A549 (cell line): ENCODE data around the gene RIMS3. TPM values are rescaled to one million over a fixed set of nuclear protein-coding genes. Genes with fewer than 3 reads are reported as not detected.

ENCODE experiments used
- ATAC-seq, 2 experiments: fragments of 200-7000 bp in 1 of 2; fragments of >200 bp in 1 of 2; cut with Nextera tagmentation in 1 of 2; cut with Tn5 transposase in 1 of 2; 3 replicates each; pipeline versions ENCODE4 v1.8.0 to v1.9.1; 2018 to 2020; ENCODE audit warnings: mild to moderate bottlenecking in 1 of 2, moderate library complexity in 1 of 2
- CTCF ChIA-PET: fragments of 300-600 bp; sonication (Branson Sonifier 250); formaldehyde crosslinking; extraction: SDS; loops from one replicate; lab custom pipeline; 2021; ENCODE audit warnings: antibody characterized with exemption, inconsistent platforms; lab: Yijun Ruan, JAX
- POLR2A ChIA-PET: fragments of 350-600 bp; formaldehyde crosslinking; extraction: SDS; loops from one replicate; lab custom pipeline; 2021; ENCODE audit warnings: antibody characterized with exemption, inconsistent platforms; lab: Yijun Ruan, JAX
- DNase-seq, 2 experiments: peaks; one replicate each; pipeline versions ENCODE4 v3.0.0 to v3.0.0-alpha.2; 2011 to 2016; ENCODE audit warnings: low read depth in 1 of 2, low spot score in 1 of 2
- FAIRE-seq: peaks from 2 replicates; lab custom pipeline; 2011; peaks lifted over from hg19 to GRCh38; lab: Jason Lieb, UNC
- H3K27ac ChIP-seq, 2 experiments: fragments of >200 bp; sonication (Bioruptor Twin); formaldehyde crosslinking; 3 replicates each; pipeline ENCODE4 v1.5.1; 2016 to 2017
- H3K4me1 ChIP-seq: fragments of >200 bp; sonication (Bioruptor Twin); formaldehyde crosslinking; 3 replicates; pipeline ENCODE4 v1.6.1; 2016
- H3K4me2 ChIP-seq: fragments of >200 bp; sonication (Bioruptor Twin); formaldehyde crosslinking; 3 replicates; pipeline ENCODE4 v1.6.1; 2016
- H3K4me3 ChIP-seq: fragments of >200 bp; sonication (Bioruptor Twin); formaldehyde crosslinking; 3 replicates; pipeline ENCODE4 v1.5.1; 2016
- H3K9me3 ChIP-seq: fragments of >200 bp; sonication (Bioruptor Twin); formaldehyde crosslinking; 3 replicates; pipeline ENCODE4 v1.6.1; 2016
- CBX8 ChIP-seq: fragments of 200-600 bp; sonication (generic); IDR thresholded peaks from 2 replicates; pipeline ENCODE4 v1.6.1; 2016
- EHF ChIP-seq: fragments of 250-450 bp; sonication (Bioruptor Pico); IDR thresholded peaks from 2 replicates; pipeline ENCODE4 v1.5.0; 2020; ENCODE audit warnings: mild to moderate bottlenecking
- GATA3 ChIP-seq: IDR thresholded peaks from 2 replicates; pipeline ENCODE4 v1.6.1; 2012; ENCODE audit warnings: borderline replicate concordance
- HDAC2 ChIP-seq: fragments of 200-600 bp; sonication (generic); IDR thresholded peaks from 2 replicates; pipeline ENCODE4 v1.6.1; 2016
- HMGXB4 ChIP-seq: fragments of 250-450 bp; sonication (Bioruptor Pico); IDR thresholded peaks from 2 replicates; pipeline ENCODE4 v1.5.0; 2021; ENCODE audit warnings: mild to moderate bottlenecking, moderate library complexity, borderline replicate concordance
- HOXA7 ChIP-seq: fragments of 250-450 bp; sonication (Bioruptor Pico); IDR thresholded peaks from 2 replicates; pipeline ENCODE4 v1.5.0; 2020; ENCODE audit warnings: mild to moderate bottlenecking, moderate library complexity
- HOXB13 ChIP-seq: fragments of 250-450 bp; sonication (Bioruptor Pico); IDR thresholded peaks from 2 replicates; pipeline ENCODE4 v1.5.0; 2020; ENCODE audit warnings: low read depth, mild to moderate bottlenecking, moderate library complexity
- JUNB ChIP-seq: fragments of >200 bp; sonication (Bioruptor Twin); formaldehyde crosslinking; IDR thresholded peaks from 2 replicates; pipeline ENCODE4 v1.6.1; 2016
- MAX ChIP-seq: IDR thresholded peaks from 2 replicates; pipeline ENCODE4 v1.6.1; 2012
- NR3C1 ChIP-seq: fragments of >200 bp; sonication (Bioruptor Twin); formaldehyde crosslinking; IDR thresholded peaks from 3 replicates; pipeline ENCODE4 v1.6.1; 2017
- POLR2A ChIP-seq: IDR thresholded peaks from 2 replicates; pipeline ENCODE4 v1.6.1; 2012; ENCODE audit warnings: mild to moderate bottlenecking, low read length
- POLR2AphosphoS2 ChIP-seq: conservative IDR thresholded peaks from 2 replicates; pipeline ENCODE4 v1.6.1; 2012; ENCODE audit warnings: low read length, improper control_type of control experiment, inconsistent platforms
- RAD21 ChIP-seq, 2 experiments: fragments of >200 bp in 1 of 2; sonication (Bioruptor Twin) in 1 of 2; formaldehyde crosslinking in 1 of 2; IDR thresholded peaks in 1 of 2; conservative IDR thresholded peaks in 1 of 2; 2 replicates in 1 of 2; 3 replicates in 1 of 2; pipeline ENCODE4 v1.6.1; 2012 to 2018; ENCODE audit warnings: inconsistent platforms in 1 of 2
- ZFP36 ChIP-seq: fragments of 450-650 bp; IDR thresholded peaks from 2 replicates; pipeline ENCODE4 v1.6.1; 2014; ENCODE audit warnings: borderline replicate concordance; ENCODE audit not compliant: partially characterized antibody
- ZSCAN20 ChIP-seq: fragments of 250-450 bp; sonication (Bioruptor Pico); IDR thresholded peaks from 2 replicates; pipeline ENCODE4 v1.8.0; 2022; ENCODE audit warnings: mild to moderate bottlenecking, moderate library complexity
- WGBS: methylation state at CpG from one replicate; pipeline ENCODE4 v1.1.6; 2017; ENCODE audit errors: missing lambda C conversion rate; 5-methylcytosine and 5-hydroxymethylcytosine counted together
- polyA plus RNA-seq, 4 experiments: library from polyadenylated mRNA; depleted of rRNA in 3 of 4; stranded (reverse); fragments of >200 nt; fragmentation: RNase III in 1 of 4; extraction: RNeasy Plus Mini Kit Qiagen cat#74134 plus additional on column Dnase treatment in 1 of 4; gene quantifications; 2 replicates in 3 of 4; 3 replicates in 1 of 4; pipeline ENCODE4 v1.2.3, GENCODE V29; 2011 to 2017
- TF ChIP-seq, protein P1 (sequence below): fragments of 150-350 bp; IDR thresholded peaks from 2 replicates; pipeline ENCODE4 v1.6.1; 2014; ENCODE audit warnings: low read depth, mild to moderate bottlenecking, low read length
- TF ChIP-seq, protein P2 (sequence below): fragments of 250-450 bp; sonication (Bioruptor Pico); IDR thresholded peaks from 2 replicates; pipeline ENCODE4 v1.5.0; 2020; ENCODE audit warnings: low read depth, mild to moderate bottlenecking, moderate library complexity
- TF ChIP-seq, protein P3 (sequence below): fragments of >200 bp; sonication (Bioruptor Twin); formaldehyde crosslinking; IDR thresholded peaks from 3 replicates; pipeline ENCODE4 v1.5.1; 2016
- TF ChIP-seq, protein P4 (sequence below): fragments of 450-650 bp; IDR thresholded peaks from 2 replicates; pipeline ENCODE4 v1.6.1; 2014; ENCODE audit warnings: antibody characterized with exemption
- TF ChIP-seq, protein P5 (sequence below): IDR thresholded peaks from 2 replicates; pipeline ENCODE4 v1.6.1; 2012; ENCODE audit warnings: low read depth, borderline replicate concordance

Gene RIMS3
- polyA plus RNA-seq, 2 of the 4 experiments (the other 2 are of a cell fraction) = 1.5 to 1.9 TPM

DNA sequence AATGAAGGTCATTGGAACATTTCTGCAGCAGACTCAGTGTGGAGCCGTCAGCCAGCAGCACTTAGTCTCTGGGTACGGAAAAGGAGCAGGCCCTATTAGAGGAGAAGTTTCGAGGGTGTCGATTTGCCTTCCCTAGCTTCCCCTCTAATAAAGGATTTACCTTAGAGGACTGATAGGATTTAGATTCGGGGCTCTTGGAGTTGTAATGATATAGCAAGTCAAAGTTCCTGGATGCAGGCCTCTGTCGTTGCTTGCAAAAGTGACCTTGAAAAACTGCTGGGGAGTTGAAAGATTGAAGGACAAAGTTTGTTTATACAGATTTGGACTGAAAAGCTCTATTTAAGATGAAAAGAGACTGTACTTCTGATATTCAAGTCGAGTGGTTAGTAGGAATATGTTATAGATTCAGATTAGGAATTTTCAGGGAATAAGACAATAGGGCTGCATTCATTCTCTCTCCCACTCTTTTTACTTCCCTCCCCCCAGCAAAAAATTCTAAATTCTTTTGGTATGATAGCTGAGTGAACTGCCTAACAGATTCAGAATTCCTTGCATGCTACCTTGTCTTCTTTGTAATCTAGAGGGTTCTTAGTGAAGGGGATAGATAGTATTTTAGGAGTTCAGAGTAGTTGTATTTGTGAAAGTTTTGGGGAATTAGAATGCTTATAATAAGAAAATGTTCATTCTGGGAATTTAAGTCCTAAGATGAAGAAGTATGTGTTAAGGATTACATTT lies 45.3 kb upstream of the RIMS3 start (continued):
- TF ChIP-seq, protein P1, sequence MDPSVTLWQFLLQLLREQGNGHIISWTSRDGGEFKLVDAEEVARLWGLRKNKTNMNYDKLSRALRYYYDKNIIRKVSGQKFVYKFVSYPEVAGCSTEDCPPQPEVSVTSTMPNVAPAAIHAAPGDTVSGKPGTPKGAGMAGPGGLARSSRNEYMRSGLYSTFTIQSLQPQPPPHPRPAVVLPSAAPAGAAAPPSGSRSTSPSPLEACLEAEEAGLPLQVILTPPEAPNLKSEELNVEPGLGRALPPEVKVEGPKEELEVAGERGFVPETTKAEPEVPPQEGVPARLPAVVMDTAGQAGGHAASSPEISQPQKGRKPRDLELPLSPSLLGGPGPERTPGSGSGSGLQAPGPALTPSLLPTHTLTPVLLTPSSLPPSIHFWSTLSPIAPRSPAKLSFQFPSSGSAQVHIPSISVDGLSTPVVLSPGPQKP = no peak
- TF ChIP-seq, protein P2, sequence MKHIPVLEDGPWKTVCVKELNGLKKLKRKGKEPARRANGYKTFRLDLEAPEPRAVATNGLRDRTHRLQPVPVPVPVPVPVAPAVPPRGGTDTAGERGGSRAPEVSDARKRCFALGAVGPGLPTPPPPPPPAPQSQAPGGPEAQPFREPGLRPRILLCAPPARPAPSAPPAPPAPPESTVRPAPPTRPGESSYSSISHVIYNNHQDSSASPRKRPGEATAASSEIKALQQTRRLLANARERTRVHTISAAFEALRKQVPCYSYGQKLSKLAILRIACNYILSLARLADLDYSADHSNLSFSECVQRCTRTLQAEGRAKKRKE (CRISPR knock-in tag) = no peak
- TF ChIP-seq CBX8 = no peak

DNA sequence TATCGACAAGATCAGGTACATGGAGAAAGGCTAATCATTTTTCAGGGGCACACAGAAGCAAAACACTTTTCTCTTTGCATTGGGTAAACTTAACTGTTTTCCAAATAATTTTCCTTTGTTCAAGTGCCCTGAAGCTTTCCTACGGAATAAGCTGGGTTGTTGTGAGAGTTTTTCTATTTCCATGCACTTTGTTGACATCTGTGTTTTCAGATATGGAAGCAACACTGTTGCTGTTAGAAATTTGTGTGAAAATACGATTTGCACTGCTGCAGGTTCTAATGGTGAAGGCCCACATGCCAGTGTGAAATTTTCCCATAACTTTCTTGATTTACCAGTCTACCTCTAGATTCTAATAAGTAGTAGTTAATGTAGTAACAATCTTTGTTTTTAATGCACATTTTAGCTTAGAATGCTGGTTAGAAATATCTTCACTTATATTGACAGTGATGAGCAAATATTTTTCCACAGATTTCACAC lies 44.4 kb upstream of the RIMS3 start:
- ATAC-seq (no peak), DNase-seq (no peak), FAIRE-seq (no peak)
- Histone ChIP-seq H3K4me1 (peaks cover 52% of the 10 kb centered on the region), H3K9me3 (no peaks in the 10 kb centered on the region), H3K4me2 (peak overlapping the region; percentile 78), H3K27ac (peak overlapping the region; percentile 61 to 86; a peak in 5 of 6 replicates), H3K4me3 (peak overlapping the region; percentile 46)
- TF ChIP-seq NR3C1 = no peak
- no peak for TF ChIP-seq ZFP36
- TF ChIP-seq, protein P2 (CRISPR knock-in tag) = no peak
- TF ChIP-seq JUNB = no peak
- no peak for TF ChIP-seq MAX
- no peak for TF ChIP-seq ZSCAN20 (CRISPR knock-in tag)
- TF ChIP-seq, protein P3, sequence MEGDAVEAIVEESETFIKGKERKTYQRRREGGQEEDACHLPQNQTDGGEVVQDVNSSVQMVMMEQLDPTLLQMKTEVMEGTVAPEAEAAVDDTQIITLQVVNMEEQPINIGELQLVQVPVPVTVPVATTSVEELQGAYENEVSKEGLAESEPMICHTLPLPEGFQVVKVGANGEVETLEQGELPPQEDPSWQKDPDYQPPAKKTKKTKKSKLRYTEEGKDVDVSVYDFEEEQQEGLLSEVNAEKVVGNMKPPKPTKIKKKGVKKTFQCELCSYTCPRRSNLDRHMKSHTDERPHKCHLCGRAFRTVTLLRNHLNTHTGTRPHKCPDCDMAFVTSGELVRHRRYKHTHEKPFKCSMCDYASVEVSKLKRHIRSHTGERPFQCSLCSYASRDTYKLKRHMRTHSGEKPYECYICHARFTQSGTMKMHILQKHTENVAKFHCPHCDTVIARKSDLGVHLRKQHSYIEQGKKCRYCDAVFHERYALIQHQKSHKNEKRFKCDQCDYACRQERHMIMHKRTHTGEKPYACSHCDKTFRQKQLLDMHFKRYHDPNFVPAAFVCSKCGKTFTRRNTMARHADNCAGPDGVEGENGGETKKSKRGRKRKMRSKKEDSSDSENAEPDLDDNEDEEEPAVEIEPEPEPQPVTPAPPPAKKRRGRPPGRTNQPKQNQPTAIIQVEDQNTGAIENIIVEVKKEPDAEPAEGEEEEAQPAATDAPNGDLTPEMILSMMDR = no peak
- TF ChIP-seq EHF (CRISPR knock-in tag) = no peak
- TF ChIP-seq POLR2A = no peak
- no peak for TF ChIP-seq HMGXB4 (CRISPR knock-in tag)
- TF ChIP-seq, protein P4, sequence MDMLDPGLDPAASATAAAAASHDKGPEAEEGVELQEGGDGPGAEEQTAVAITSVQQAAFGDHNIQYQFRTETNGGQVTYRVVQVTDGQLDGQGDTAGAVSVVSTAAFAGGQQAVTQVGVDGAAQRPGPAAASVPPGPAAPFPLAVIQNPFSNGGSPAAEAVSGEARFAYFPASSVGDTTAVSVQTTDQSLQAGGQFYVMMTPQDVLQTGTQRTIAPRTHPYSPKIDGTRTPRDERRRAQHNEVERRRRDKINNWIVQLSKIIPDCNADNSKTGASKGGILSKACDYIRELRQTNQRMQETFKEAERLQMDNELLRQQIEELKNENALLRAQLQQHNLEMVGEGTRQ = no peak
- no peak for TF ChIP-seq GATA3
- no peak for TF ChIP-seq RAD21 (conservative IDR thresholded peaks at IDR 0.05 in 1 of 2, IDR thresholded peaks at IDR 0.05 in 1 of 2)
- no peak for TF ChIP-seq HOXB13 (CRISPR knock-in tag)
- TF ChIP-seq, protein P5, sequence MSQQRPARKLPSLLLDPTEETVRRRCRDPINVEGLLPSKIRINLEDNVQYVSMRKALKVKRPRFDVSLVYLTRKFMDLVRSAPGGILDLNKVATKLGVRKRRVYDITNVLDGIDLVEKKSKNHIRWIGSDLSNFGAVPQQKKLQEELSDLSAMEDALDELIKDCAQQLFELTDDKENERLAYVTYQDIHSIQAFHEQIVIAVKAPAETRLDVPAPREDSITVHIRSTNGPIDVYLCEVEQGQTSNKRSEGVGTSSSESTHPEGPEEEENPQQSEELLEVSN = no peak
- no peak for TF ChIP-seq POLR2AphosphoS2
- TF ChIP-seq HOXA7 = no peak
- TF ChIP-seq HDAC2 = no peak
- WGBS = 39% methylated on average over 3 of the region's 3 CpGs
- ChIA-PET POLR2A (interaction anchor here (0.6 to 1.5 kb wide), 2 partner anchors 18 to 42 kb away, joined by 3 to 5 read pairs; partner anchors contain the start of gene NFYC), CTCF (interaction anchor here (1.3 to 1.5 kb wide), 2 partner anchors 33 to 44 kb away, joined by 3 to 4 read pairs; partner anchors contain the start of gene RIMS3)
